OCI-M2 (cell line): ENCODE results near the gene YIPF4.
"Not testable (repeated sequence)": the region's sequence is repeated elsewhere in the genome, so short reads cannot be mapped to it uniquely, and the experiment has no call there.

Source experiments
- DNase-seq: peaks from one replicate; lab custom pipeline; 2025; ENCODE audit not compliant: unreplicated experiment; lab: John Stamatoyannopoulos, UW

The YIPF4 gene

DNA sequence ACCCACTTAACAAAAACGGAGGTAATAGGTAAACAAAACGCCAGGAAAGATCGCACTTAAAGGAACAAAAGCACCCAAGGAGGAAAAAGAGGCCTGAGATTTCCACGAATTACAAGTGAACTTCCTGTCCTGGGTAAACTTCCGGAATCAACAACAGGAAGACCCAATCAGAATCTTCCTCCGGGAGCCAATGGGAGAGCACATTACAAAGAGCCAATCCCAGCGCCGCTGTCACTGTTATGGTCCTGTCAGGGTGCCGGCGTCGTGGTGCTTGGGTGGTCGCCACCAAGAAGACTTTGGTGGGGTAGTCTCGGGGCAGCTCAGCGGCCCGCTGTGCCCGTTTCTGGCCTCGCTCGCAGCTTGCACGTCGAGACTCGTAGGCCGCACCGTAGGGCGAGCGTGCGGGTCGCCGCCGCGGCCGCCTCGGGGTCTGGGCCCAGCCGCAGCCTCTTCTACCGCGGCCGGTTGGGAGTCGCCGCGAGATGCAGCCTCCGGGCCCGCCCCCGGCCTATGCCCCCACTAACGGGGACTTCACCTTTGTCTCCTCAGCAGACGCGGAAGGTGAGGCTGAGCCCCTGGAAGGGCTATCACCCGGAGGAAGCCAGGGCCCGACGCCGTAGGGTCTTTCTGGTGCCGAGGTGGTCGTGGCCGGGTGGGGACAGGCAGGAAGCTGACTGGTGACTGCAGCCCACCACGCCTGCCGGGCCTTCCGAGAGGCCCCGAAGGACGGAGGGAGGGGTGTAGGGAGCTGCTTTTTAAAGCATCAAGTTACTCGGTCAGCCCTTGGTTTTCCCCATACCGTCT lies at the start of gene YIPF4:
Gene YIPF4 (plus strand): TSS at position 231 of the 804 bp plus-strand sequence. CDS start 252 bp downstream, at position 483.
- DNase-seq = peak; percentile 67

GRCh38 chr2:32228181-32228580 lies 49.5 kb upstream of the YIPF4 start:
- no peak for DNase-seq

- no peak for DNase-seq
Observed at GRCh38 chr2:32229635-32230034, 48.1 kb upstream of the YIPF4 start.

GRCh38 chr2:32231959-32232358 lies 45.7 kb upstream of the YIPF4 start:
- DNase-seq = no peak

GRCh38 chr2:32235315-32235714 lies 42.4 kb upstream of the YIPF4 start:
- DNase-seq = no peak

DNA sequence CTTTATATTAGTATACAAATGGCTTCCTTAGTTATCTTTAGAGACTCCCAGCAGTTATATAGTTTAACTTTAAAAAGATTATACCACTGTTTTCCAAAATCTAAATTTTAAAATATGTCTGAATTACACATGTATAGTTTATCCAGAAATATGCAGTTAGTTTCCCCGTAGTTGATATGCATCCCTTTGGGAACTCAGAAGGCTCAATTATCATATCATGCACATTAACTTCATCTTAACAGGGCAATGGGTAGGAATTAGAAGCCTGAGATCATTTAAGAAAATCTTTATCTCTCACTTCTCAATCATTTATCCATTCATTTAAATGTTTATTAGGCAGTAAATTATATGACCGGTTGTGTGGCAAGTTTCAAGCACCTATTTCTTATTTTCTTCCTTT lies 40.2 kb upstream of the YIPF4 start:
- no peak for DNase-seq

DNA sequence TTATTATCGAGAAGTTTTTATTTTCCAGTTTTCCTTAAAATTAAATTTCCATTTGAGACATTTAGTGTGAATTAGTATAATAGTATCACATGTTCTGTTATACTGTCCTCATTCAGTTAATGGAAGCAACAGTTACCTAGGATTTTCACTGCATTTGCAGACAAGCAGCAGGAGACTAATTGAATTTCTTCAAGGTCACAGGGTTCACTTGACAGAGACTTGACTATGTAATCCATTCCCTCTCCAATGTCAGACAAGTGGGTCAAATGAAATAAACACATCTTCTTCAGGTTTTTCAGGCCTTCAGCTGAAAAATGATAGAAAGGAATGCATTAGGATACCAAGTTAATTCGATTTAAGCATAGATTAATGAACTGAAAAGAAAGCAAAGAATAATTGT lies 39.7 kb upstream of the YIPF4 start:
- no peak for DNase-seq

- no peak for DNase-seq
Observed at GRCh38 chr2:32242331-32242730, 35.4 kb upstream of the YIPF4 start.

DNA sequence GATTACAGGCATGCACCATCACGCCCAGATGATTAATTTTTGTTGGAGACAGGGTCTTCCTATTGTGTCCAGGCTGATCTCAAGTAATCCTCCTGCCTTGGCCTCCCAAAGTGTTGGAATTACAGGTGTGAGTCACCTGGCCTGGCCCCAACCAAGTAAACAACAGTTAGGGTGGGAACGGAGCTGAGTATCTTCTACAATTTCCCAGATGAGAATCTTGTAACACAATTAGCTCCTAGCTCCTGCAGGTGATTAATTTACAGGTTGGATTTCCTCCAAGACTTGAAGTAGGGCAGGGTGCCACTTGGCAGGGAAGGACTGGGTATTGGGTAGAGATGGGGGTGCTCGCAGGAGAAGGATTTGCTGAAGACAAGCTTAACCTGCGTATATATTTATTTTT lies 30.8 kb upstream of the YIPF4 start:
- DNase-seq = no peak

DNA sequence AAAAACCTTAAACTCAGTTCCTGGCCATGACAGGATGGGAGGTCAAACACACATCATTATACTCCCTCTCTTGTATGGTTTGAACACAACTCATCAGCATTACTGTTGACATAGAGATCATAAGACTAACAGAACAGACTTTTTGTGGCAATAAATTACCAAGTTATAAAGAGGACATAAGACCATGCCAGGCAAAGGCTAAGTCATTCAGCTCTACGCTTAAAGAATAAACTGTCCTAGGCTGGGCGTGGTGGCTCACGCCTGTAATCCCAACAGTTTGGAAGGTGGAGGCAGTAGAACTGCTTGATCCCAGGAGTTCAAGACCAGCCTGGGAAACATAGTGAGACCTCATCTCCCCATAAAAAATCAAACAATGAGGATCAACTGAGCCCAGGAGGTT lies 29.4 kb upstream of the YIPF4 start:
- DNase-seq = no peak

- no peak for DNase-seq
Observed at GRCh38 chr2:32249731-32250236, 27.9 kb upstream of the YIPF4 start.

GRCh38 chr2:32250290-32250689 lies 27.4 kb upstream of the YIPF4 start:
- no peak for DNase-seq

- DNase-seq = no peak
Observed at GRCh38 chr2:32258242-32258641, 19.5 kb upstream of the YIPF4 start.

- DNase-seq = no peak
Observed at GRCh38 chr2:32260376-32260775, 17.3 kb upstream of the YIPF4 start.

GRCh38 chr2:32262105-32262504 lies 15.6 kb upstream of the YIPF4 start:
- no peak for DNase-seq

DNA sequence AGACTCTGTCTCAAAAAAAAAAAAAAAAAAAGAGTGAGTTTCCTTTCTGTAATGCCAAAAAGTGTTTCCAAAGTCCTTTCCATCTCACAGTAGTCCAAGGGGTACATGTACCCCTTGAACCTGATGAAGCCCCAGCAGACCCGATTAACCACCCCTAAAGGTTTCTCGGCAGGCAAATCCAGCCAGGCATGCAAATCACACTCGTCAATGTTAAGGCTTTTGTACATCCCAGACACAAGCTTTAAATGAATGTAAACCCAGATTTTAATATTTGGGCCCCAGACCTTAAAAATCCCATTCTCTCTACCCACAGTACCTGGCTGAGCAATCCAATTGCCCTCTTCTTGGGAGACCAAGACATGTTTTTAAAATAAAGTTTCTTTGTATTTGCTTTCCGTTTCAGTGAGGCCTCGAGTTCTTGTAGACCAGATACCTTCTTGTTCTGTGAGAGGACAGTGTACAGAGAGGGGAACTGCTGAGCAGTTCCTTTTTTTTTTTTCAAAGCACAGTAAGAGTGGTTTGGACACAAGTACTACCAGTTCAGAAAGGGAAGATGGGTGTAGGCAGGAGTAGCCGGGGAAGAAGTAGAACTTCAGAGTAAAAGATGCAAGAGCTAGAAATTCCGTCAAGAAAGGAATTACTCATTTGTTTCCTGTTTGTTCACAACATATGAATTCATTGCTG lies 13.1 kb upstream of the YIPF4 start, which contains the start of gene NLRC4:
Gene NLRC4 (minus strand): TSS at position 465 of the 684 bp plus-strand sequence. CDS start 8,111 bp downstream, outside the sequence.
- peak; percentile 17 for DNase-seq

- DNase-seq = no peak
Observed at GRCh38 chr2:32271063-32271462, 6.6 kb upstream of the YIPF4 start.

GRCh38 chr2:32272279-32272678 lies 5.4 kb upstream of the YIPF4 start:
- no peak for DNase-seq

DNA sequence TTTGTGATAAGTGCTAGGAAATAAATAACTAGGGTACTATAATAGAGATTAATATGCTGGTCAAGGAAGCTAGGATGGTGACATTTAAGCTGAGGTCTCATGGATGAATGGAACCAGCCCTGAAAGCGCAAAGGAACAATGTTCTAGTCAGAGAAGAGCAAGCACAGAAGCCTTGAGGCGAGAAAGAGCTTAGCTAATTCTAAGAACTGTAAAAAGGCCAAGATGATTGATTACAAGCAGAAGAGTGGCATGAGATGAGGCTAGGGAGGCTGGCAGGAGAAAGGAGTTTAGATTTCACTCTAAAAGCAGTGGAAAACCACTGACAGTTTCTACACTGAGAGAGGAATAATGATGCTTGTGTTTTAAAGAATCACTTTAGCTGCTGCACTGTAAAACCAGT lies 3.4 kb upstream of the YIPF4 start:
- DNase-seq = no peak

DNA sequence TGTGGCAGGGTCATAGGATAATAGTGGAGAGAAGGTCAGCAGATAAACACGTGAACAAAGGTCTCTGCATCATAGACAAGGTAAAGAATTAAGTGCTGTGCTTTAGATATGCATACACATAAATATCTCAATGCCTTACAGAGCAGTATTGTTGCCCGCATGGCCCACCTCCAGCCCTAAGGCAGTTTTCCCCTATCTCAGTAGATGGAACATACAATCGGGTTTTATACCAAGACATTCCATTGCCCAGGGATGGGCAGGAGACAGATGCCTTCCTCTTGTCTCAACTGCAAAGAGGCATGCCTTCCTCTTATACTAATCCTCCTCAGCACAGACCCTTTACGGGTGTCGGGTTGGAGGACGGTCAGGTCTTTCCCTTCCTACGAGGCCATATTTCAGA lies 1.9 kb upstream of the YIPF4 start:
- not testable (repeated sequence) for DNase-seq

- DNase-seq = no peak
Observed at GRCh38 chr2:32277363-32277673, 386 bp upstream of the YIPF4 start.

DNA sequence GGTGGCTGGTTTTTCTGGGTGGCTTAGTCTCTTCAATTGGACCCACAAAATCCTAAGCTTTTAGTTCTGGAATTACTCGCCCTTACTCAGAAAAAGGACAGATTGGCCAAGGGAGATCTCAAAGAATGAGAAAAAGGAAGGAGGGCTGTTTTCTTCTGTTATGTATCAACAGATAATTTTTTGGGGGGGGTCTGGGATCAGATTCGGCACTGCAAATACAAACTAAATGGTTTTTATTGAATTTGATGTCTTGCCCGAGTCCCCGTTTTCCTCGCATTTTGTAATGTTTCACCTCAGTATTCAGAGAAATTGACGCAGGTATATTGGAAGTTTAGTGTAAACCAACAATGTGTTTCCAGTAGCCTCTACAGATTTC lies 762 bp downstream of the YIPF4 start:
- DNase-seq = no peak
